OCI-LY3 (cell line): ENCODE results near the gene FKBP7.
"Not testable (repeated sequence)": the region's sequence is repeated elsewhere in the genome, so short reads cannot be mapped to it uniquely, and the experiment has no call there.

Source experiments
- H2AFZ ChIP-seq: fragments of 200-600, 300-600 bp; shearing (Covaris generic); 2 replicates; pipeline ENCODE4 v1.6.0; 2014; ENCODE audit warnings: antibody characterized with exemption, low read depth, low read length
- H3K27ac ChIP-seq: fragments of 200-600, 300-600 bp; sonication (generic); 2 replicates; pipeline ENCODE4 v1.5.1; 2014; ENCODE audit warnings: mild to moderate bottlenecking, low read length, moderate library complexity, mixed read lengths
- H3K27me3 ChIP-seq: fragments of 200-600, 300-600 bp; sonication (generic); 2 replicates; pipeline ENCODE4 v1.6.1; 2014; ENCODE audit warnings: low read depth, low read length, mixed read lengths
- H3K36me3 ChIP-seq: fragments of 200-600, 300-600 bp; sonication (generic); replicated peaks from 2 replicates; pipeline ENCODE3; 2014; ENCODE audit warnings: low read depth, low read length, mixed read lengths
- H3K4me1 ChIP-seq: fragments of 300-600, 200-600 bp; sonication (generic); 2 replicates; pipeline ENCODE4 v1.6.1; 2014; ENCODE audit warnings: low read length, mixed read lengths
- H3K4me2 ChIP-seq: fragments of 200-600, 300-600 bp; sonication (generic); 2 replicates; pipeline ENCODE4 v1.6.1; 2014; ENCODE audit warnings: low read length, mixed read lengths
- H3K4me3 ChIP-seq: fragments of 300-600, 200-600 bp; sonication (generic); 2 replicates; pipeline ENCODE4 v1.5.1; 2014; ENCODE audit warnings: antibody characterized with exemption, mild to moderate bottlenecking, low read length, moderate library complexity
- H3K79me2 ChIP-seq: fragments of 300-600, 200-600 bp; shearing (Covaris generic); 2 replicates; pipeline ENCODE4 v1.6.1; 2014; ENCODE audit warnings: mild to moderate bottlenecking, low read length, mixed read lengths
- H3K9ac ChIP-seq: fragments of 300-600, 200-600 bp; shearing (Covaris generic); 2 replicates; pipeline ENCODE4 v1.6.0; 2014; ENCODE audit warnings: mild to moderate bottlenecking, low read length, moderate library complexity
- H3K9me3 ChIP-seq: fragments of 200-600, 300-600 bp; shearing (Covaris generic); 2 replicates; pipeline ENCODE4 v1.6.1; 2014; ENCODE audit warnings: low read length, mixed read lengths; ENCODE audit not compliant: insufficient read depth
- H4K20me1 ChIP-seq: fragments of 200-600, 300-600 bp; sonication (generic); 2 replicates; pipeline ENCODE4 v1.6.1; 2016; ENCODE audit warnings: low read length, mixed read lengths; ENCODE audit not compliant: insufficient read depth
- EZH2phosphoT487 ChIP-seq: fragments of 200-600 bp; shearing (Covaris generic); IDR thresholded peaks from 2 replicates; pipeline ENCODE4 v1.6.1; 2018; ENCODE audit warnings: antibody characterized with exemption, mixed run types, low read depth
- TF ChIP-seq, protein P1 (sequence below): fragments of 200-600, 300-600 bp; sonication (generic); IDR thresholded peaks from 2 replicates; pipeline ENCODE4 v1.5.1; 2014; ENCODE audit warnings: antibody characterized with exemption, low read length, low read depth

The FKBP7 gene

GRCh38 chr2:178425255-178425827 lies 53.1 kb downstream of the FKBP7 start:
- H3K4me1 ChIP-seq = no peaks in the 10 kb centered on the region
- TF ChIP-seq, protein P1, sequence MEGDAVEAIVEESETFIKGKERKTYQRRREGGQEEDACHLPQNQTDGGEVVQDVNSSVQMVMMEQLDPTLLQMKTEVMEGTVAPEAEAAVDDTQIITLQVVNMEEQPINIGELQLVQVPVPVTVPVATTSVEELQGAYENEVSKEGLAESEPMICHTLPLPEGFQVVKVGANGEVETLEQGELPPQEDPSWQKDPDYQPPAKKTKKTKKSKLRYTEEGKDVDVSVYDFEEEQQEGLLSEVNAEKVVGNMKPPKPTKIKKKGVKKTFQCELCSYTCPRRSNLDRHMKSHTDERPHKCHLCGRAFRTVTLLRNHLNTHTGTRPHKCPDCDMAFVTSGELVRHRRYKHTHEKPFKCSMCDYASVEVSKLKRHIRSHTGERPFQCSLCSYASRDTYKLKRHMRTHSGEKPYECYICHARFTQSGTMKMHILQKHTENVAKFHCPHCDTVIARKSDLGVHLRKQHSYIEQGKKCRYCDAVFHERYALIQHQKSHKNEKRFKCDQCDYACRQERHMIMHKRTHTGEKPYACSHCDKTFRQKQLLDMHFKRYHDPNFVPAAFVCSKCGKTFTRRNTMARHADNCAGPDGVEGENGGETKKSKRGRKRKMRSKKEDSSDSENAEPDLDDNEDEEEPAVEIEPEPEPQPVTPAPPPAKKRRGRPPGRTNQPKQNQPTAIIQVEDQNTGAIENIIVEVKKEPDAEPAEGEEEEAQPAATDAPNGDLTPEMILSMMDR = no peak
- TF ChIP-seq EZH2phosphoT487 = no peak
- no peaks in the 10 kb centered on the region for H3K79me2 ChIP-seq
- H3K36me3 ChIP-seq = peaks cover 50% of the 10 kb centered on the region
- H3K4me2 ChIP-seq = no peak overlapping the region
- H3K27me3 ChIP-seq = no peaks in the 10 kb centered on the region
- H2AFZ ChIP-seq = no peak overlapping the region
- H3K9me3 ChIP-seq = no peaks in the 10 kb centered on the region
- H3K27ac ChIP-seq = no peak overlapping the region
- H3K9ac ChIP-seq = no peak overlapping the region
- no peaks in the 10 kb centered on the region; the same call in 1 of the 2 replicates for H4K20me1 ChIP-seq
- H3K4me3 ChIP-seq = no peak overlapping the region

GRCh38 chr2:178423746-178424145 lies 54.7 kb downstream of the FKBP7 start:
- H3K4me2 ChIP-seq, H3K79me2 ChIP-seq, H3K4me1 ChIP-seq, H3K27ac ChIP-seq, H4K20me1 ChIP-seq, H3K9ac ChIP-seq, H3K4me3 ChIP-seq, H3K27me3 ChIP-seq, H3K9me3 ChIP-seq, H2AFZ ChIP-seq: not testable (repeated sequence)
- H3K36me3 ChIP-seq = peaks cover 39% of the 10 kb centered on the region

DNA sequence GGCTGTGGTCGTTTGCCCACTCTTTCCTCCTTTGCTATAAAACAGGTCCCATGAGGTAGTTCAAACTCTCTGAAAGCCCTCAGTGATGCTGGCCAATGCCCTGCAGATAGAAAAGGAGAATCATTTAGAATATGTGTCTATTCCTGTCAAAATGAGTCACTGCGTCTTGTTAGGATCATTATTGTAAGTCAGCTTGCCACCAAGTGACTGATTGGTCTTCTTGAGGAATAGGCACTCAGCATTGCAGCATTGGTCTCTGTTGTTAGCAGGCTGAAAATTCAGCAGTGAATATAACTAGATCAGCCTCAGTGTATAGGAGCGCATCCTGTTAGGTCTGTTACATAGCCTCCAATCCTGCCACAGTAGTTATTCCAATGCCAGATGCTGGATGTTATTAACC lies 56.3 kb downstream of the FKBP7 start:
- H3K36me3 ChIP-seq = peaks cover 26% of the 10 kb centered on the region
- H3K9me3 ChIP-seq = no peaks in the 10 kb centered on the region
- no peaks in the 10 kb centered on the region; the same call in 1 of the 2 replicates for H4K20me1 ChIP-seq
- H3K27me3 ChIP-seq = no peaks in the 10 kb centered on the region
- H3K79me2 ChIP-seq = no peaks in the 10 kb centered on the region
- H3K4me3 ChIP-seq = no peak overlapping the region
- H3K27ac ChIP-seq = no peak overlapping the region
- H3K9ac ChIP-seq = no peak overlapping the region
- H3K4me1 ChIP-seq = no peaks in the 10 kb centered on the region
- no peak overlapping the region for H2AFZ ChIP-seq
- TF ChIP-seq, protein P1 = no peak
- no peak for TF ChIP-seq EZH2phosphoT487
- no peak overlapping the region for H3K4me2 ChIP-seq

DNA sequence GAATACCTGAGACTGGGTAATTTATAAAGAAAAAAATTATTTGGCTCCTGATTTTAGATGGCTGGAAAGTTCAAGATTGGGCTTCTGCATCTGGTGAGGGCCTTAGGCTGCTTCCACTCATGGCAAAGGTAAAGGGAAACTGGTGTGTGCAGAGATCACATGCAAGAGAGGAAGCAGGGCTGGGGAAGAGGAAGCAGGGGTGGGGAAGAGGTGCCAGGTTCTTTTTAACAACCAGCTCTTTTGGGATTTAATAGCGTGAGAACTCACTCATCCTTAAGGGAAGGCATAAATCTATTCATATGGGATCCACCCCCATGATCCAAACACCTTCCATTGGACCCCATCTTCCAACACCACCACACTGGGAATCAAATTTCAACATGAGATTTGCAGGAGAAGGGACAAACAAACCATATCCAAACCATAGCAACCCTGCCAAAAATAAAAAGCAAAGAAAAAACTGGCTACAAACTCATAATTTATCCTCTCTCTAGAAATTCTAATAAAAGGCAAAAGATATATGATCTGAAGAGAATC lies 57.9 kb downstream of the FKBP7 start:
- Histone ChIP-seq H3K27ac (no peak overlapping the region), H3K9me3 (no peaks in the 10 kb centered on the region), H4K20me1 (no peaks in the 10 kb centered on the region; the same call in 1 of the 2 replicates), H3K36me3 (peaks cover 12% of the 10 kb centered on the region), H3K27me3 (no peaks in the 10 kb centered on the region), H3K9ac (no peak overlapping the region), H2AFZ (no peak overlapping the region), H3K4me2 (no peak overlapping the region), H3K79me2 (no peaks in the 10 kb centered on the region), H3K4me1 (no peaks in the 10 kb centered on the region), H3K4me3 (no peak overlapping the region)
- no peak for TF ChIP-seq EZH2phosphoT487
- TF ChIP-seq, protein P1 = no peak
